SHP77 treated with DMSO at 0.1 percent for 48 hours (cell line): Measurements from ENCODE around the gene IPO13.

Source experiments
- DNase-seq: peaks from one replicate; lab custom pipeline; 2025; lab: John Stamatoyannopoulos, UW

IPO13 gene, protein sequence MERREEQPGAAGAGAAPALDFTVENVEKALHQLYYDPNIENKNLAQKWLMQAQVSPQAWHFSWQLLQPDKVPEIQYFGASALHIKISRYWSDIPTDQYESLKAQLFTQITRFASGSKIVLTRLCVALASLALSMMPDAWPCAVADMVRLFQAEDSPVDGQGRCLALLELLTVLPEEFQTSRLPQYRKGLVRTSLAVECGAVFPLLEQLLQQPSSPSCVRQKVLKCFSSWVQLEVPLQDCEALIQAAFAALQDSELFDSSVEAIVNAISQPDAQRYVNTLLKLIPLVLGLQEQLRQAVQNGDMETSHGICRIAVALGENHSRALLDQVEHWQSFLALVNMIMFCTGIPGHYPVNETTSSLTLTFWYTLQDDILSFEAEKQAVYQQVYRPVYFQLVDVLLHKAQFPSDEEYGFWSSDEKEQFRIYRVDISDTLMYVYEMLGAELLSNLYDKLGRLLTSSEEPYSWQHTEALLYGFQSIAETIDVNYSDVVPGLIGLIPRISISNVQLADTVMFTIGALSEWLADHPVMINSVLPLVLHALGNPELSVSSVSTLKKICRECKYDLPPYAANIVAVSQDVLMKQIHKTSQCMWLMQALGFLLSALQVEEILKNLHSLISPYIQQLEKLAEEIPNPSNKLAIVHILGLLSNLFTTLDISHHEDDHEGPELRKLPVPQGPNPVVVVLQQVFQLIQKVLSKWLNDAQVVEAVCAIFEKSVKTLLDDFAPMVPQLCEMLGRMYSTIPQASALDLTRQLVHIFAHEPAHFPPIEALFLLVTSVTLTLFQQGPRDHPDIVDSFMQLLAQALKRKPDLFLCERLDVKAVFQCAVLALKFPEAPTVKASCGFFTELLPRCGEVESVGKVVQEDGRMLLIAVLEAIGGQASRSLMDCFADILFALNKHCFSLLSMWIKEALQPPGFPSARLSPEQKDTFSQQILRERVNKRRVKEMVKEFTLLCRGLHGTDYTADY

DNA sequence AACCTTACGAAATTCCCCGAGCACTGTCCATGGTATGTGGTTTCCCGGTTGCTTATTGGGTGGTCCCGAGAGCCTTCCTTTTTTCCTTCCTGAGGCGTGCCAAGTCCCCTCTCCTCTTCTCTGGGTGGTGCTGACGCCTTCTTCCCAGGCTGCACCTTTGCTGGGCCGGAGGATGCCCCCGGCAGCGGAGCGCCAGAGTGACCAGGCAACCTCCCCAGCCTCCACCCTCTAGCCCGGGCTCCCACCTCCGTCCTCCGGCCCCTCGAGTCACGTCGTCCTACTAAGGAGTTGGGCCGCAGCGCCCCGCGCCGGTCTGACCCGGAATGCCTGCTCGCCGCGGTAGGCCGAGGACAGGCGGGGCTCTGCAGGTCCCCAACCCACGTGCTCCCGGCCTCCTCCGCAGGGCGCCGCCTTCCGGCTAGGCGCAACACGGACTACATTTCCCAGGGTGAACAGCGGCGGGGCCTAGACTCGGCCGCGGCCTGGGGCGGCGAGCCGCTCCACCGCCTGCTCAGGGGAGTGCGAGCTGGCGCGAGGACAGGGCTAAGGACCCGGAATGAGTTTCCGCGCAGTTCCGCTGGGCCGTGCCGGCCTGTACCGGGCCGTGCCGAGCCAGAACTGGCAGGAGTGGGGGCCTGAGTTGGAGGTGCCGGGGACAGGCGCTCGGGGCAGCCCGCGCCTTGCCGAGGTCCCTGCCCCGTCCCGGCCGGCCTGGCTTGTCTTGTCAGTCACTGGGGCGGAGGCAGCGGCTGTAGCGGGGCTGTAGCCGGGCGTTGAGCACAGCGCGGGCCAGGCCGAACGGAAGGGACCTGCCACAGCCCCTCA is at the start of gene IPO13:
Gene IPO13, plus strand, starts transcription at position 715 of the 825 bp plus-strand sequence. CDS start 651 bp downstream, outside the sequence.
- peak; percentile 86 for DNase-seq

DNA sequence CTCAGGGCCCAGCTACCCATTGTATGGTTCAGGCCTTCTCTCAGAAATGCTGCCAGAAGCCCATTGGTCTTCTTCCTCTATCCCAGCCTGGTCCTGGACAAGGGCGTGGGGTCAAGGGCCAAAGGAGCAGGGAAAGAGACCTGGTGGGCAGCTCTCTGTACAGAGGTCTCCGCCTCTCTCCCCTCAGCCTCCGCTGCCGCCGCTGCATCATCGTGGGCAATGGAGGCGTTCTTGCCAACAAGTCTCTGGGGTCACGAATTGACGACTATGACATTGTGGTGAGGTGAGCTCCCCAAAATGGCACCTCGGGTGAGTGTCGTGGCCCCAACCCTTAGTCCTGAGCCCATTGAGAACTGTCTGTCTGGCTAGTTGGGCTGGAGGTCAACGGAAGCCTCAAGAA is 47.8 kb upstream of the IPO13 start:
- DNase-seq: no peak

DNA sequence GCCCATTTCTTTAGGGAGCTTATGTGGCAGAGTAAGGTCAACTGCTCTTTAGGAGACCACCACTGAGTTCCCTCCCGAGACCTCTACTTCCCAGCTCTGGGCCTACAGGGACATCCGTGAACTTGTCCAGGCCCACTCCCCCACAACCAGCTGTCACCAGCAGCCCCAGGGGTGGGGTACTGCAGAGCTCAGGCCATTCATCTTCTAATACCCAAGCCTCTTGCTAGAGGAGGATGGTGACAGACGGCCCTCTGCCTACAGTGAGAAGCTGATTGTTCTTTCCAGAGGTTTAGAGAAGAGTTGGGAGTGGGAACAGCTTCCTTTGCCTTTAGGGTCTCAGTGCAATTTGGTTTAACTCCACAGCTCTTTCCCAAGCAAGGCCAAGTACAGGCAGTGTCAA is 46.4 kb upstream of the IPO13 start:
- DNase-seq: no peak

GRCh38 chr1:43901196-43901961 is 45.4 kb upstream of the IPO13 start:
- DNase-seq: no peak

DNA sequence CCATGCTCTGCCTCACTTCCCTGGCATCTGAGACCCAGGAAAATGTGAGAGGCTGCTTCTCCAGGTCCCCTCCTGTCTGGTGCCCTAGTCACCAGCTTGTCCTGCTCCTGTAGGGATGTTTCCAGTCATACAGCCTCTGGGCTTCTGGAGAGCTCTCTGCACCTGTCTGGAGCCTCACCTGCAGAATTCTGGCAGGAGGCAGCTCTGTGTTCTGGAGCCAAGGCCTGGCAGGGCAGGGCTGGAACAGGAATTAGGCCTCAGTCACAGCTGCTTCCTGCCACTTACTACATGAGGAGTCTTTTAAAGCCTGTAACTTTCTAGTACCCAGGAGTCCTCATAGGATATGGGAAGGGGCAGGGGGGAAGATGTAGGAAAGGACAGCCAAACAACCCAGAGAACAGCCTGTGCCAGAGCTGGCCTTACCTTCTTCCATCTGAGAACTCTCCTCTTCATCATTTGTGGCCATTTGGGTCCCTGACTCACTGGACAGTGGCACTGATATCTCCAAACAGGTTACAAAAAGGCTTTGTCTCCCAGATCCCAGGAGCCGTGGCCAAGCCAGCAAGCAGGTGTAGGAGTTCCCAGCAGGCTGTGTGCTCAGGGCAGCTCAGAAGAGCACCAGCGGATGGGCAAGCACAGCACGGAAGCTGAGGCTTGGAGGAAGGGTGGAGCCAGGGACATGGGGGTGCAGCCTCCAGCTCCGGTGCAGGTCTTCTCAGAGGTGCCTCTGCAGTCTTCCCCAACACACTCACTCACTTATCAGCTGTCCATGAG is 44.5 kb upstream of the IPO13 start:
- no peak for DNase-seq

- no peak for DNase-seq
These were observed 41.8 kb upstream of the IPO13 start for GRCh38 chr1:43904660-43905551.

DNA sequence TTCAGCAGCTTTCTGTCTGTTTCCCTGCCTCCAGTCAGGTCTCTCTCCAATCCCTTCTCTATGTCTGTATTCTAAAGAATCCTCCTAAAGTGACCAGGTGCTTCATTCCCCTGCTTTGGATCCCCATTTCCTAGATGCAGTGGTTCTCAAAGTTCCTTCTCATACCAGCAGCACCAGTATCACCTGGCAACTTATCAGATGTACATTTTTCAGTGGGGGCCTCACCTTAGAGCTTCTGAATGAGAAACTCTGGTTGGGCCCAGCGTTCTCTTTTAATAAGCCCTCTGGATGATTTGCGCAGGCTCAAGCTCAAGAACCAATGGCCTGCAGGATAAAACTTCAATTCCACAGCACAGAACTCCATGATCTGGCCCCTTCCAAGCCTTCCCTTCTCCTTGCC is 38.5 kb upstream of the IPO13 start:
- DNase-seq: no peak

DNA sequence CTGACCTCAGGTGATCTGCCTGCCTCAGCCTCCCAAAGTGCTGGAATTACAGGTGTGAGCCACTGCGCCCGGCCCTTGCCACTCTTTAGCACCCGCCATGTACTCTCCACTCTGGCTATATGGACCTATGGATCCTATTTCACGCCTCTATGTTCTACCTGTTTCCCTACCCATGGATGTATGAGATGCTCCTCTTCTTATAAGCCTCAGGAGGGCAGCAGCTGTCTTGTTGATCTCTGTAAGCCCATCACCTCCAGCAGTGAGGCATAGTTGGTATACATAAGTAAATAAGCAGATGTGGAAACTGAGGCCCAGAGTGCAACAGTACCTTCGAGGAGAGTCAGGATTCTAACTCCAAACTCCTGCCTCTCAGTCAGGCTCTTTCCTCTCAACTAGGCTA is 37.9 kb upstream of the IPO13 start:
- no peak for DNase-seq

DNA sequence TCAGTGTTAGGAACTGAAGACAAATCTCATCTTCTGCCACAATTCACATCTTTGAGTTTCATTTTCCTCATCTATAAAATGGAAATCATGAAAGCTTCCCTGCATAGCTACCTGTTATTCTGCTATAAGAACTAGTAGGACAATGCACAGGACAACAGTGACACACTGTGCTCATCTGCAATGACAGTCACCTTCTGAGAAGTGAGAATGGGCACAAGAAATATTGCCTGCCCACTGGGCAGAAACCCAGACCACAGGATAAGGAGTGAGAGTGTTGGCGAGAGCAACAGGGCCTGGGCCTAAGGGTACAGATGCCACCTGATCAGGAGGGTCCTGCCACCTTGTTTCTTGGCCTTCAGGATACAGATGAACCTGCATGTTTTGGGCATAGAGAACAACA is 36.4 kb upstream of the IPO13 start:
- DNase-seq: no peak

GRCh38 chr1:43912607-43913006 is 34.1 kb upstream of the IPO13 start:
- no peak for DNase-seq

GRCh38 chr1:43913051-43913501 is 33.7 kb upstream of the IPO13 start:
- no peak for DNase-seq

- DNase-seq: no peak
These were observed 32.9 kb upstream of the IPO13 start for GRCh38 chr1:43913666-43914360.

- no peak for DNase-seq
These were observed 31.9 kb upstream of the IPO13 start for GRCh38 chr1:43914576-43915525.

- no peak for DNase-seq
These were observed 26.8 kb upstream of the IPO13 start for GRCh38 chr1:43919906-43920305.

- no peak for DNase-seq
These were observed 25.7 kb upstream of the IPO13 start for GRCh38 chr1:43921022-43921421.

- no peak for DNase-seq
These were observed 22.2 kb upstream of the IPO13 start for GRCh38 chr1:43924516-43924915.

DNA sequence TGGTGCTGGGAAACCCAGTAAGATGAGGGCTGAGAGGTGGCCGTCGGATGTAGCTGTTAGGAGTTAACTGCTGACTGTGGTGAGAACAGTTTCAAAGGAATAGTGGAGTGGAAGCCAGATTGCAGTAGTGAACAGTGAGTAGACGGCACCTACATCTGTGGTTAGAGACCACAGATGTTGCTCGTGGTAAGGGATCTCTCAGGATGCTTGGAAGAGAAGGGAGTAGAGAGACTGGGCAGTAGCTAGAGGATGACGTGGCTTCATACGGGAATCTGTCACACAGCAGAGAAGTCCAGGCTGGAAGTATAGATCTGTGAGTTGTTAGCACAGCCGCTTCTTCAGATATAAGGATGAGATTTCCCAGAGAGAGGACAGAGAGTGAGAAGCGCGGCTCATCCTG is 20.9 kb upstream of the IPO13 start:
- no peak for DNase-seq
